ENCODE data around the gene TRABD2B.

DNA sequence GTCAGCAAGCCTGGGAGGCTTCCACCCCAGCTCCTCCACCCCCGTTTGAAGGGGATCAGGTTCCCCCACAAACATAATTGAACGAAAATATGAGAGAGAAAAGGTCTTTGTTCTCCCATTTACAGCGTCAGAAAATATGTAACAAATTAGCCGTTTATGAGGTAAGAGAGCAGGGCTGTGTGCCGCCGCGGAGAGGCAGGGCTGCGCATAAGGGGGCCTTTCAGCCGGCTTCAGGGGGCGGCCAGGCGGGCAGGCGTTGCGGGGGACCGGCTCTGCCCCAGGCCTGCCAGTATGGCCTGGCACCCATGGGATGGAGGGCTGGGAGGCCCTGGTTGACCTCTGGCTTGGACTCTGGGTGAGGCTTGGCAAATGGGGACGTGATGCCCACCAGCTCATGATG is 179.3 kb downstream of the TRABD2B start:
- TF ChIP-seq, protein P1, sequence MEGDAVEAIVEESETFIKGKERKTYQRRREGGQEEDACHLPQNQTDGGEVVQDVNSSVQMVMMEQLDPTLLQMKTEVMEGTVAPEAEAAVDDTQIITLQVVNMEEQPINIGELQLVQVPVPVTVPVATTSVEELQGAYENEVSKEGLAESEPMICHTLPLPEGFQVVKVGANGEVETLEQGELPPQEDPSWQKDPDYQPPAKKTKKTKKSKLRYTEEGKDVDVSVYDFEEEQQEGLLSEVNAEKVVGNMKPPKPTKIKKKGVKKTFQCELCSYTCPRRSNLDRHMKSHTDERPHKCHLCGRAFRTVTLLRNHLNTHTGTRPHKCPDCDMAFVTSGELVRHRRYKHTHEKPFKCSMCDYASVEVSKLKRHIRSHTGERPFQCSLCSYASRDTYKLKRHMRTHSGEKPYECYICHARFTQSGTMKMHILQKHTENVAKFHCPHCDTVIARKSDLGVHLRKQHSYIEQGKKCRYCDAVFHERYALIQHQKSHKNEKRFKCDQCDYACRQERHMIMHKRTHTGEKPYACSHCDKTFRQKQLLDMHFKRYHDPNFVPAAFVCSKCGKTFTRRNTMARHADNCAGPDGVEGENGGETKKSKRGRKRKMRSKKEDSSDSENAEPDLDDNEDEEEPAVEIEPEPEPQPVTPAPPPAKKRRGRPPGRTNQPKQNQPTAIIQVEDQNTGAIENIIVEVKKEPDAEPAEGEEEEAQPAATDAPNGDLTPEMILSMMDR (IDR thresholded peaks at IDR 0.05): no peak
- no peak for TF ChIP-seq POLR2A (IDR thresholded peaks at IDR 0.05)

Data from lower leg skin (tissue), 3 donors.